OCI-LY1 (cell line): ENCODE measurements around the gene WSCD2.

Experiments
- H2AFZ ChIP-seq: fragments of 200-600 bp; sonication (generic), shearing (Covaris generic); 2 replicates; pipeline ENCODE4 v1.6.0; 2014; ENCODE audit warnings: antibody characterized with exemption, mild to moderate bottlenecking, low read length
- H3F3A ChIP-seq: fragments of 200-600 bp; sonication (generic), shearing (Covaris generic); 2 replicates; pipeline ENCODE4 v1.6.0; 2014; ENCODE audit warnings: mild to moderate bottlenecking, antibody characterized with exemption, low read length, moderate library complexity; ENCODE audit not compliant: insufficient read depth
- H3K27ac ChIP-seq: fragments of 200-600 bp; sonication (generic); 2 replicates; pipeline ENCODE4 v1.5.1; 2014; ENCODE audit warnings: low read length, mixed run types, mild to moderate bottlenecking, low read depth; ENCODE audit not compliant: poor library complexity, severe bottlenecking
- H3K27me3 ChIP-seq: fragments of 200-600 bp; sonication (generic); 2 replicates; pipeline ENCODE4 v1.6.0; 2014; ENCODE audit warnings: antibody characterized with exemption, mild to moderate bottlenecking, low read length, moderate library complexity; ENCODE audit not compliant: insufficient read depth
- H3K36me3 ChIP-seq: fragments of 200-600 bp; sonication (generic); 2 replicates; pipeline ENCODE4 v1.6.1; 2014; ENCODE audit warnings: mild to moderate bottlenecking, antibody characterized with exemption, low read length, moderate library complexity, mixed read lengths; ENCODE audit not compliant: insufficient read depth
- H3K4me1 ChIP-seq: fragments of 200-600 bp; sonication (generic); 2 replicates; pipeline ENCODE4 v1.5.1; 2014; ENCODE audit warnings: mild to moderate bottlenecking, low read length, moderate library complexity; ENCODE audit not compliant: insufficient read depth, severe bottlenecking
- H3K4me2 ChIP-seq: fragments of 200-600 bp; sonication (generic), shearing (Covaris generic); 2 replicates; pipeline ENCODE4 v1.6.1; 2014; ENCODE audit warnings: low read length
- H3K4me3 ChIP-seq: fragments of 200-600 bp; sonication (generic); 2 replicates; pipeline ENCODE4 v1.5.1; 2014; ENCODE audit warnings: low read length, low read depth, mild to moderate bottlenecking, mixed read lengths; ENCODE audit not compliant: poor library complexity, severe bottlenecking
- H3K79me2 ChIP-seq: fragments of 200-600 bp; shearing (Covaris generic); 2 replicates; pipeline ENCODE4 v1.6.1; 2016; ENCODE audit warnings: mixed run types, low read length, mixed read lengths; ENCODE audit not compliant: insufficient read depth
- H3K9ac ChIP-seq: fragments of 200-600 bp; sonication (generic), shearing (Covaris generic); 2 replicates; pipeline ENCODE4 v1.6.1; 2014; ENCODE audit warnings: mild to moderate bottlenecking, low read length, mixed read lengths
- H3K9me2 ChIP-seq: fragments of 200-600 bp; sonication (generic), shearing (Covaris generic); 2 replicates; pipeline ENCODE4 v1.6.1; 2014; ENCODE audit warnings: low read depth, mild to moderate bottlenecking, low read length, mixed read lengths
- H3K9me3 ChIP-seq: fragments of 200-600 bp; shearing (Covaris generic); 2 replicates; pipeline ENCODE4 v1.6.1; 2014; ENCODE audit warnings: low read length, mixed read lengths
- H4K20me1 ChIP-seq: fragments of 200-600 bp; sonication (generic), shearing (Covaris generic); 2 replicates; pipeline ENCODE4 v1.6.0; 2016; ENCODE audit warnings: mild to moderate bottlenecking, low read length; ENCODE audit not compliant: insufficient read depth
- EZH2 ChIP-seq: fragments of 200-600 bp; sonication (generic), shearing (Covaris generic); IDR thresholded peaks from 2 replicates; pipeline ENCODE4 v1.8.0; 2017; ENCODE audit warnings: borderline replicate concordance, mixed run types, mild to moderate bottlenecking, antibody characterized with exemption, low read length, moderate library complexity, mixed read lengths
- TF ChIP-seq, protein P1 (sequence below): fragments of 200-600 bp; sonication (generic), shearing (Covaris generic); IDR thresholded peaks from 2 replicates; pipeline ENCODE4 v1.5.1; 2017; ENCODE audit warnings: mild to moderate bottlenecking, antibody characterized with exemption, low read length, moderate library complexity, mixed read lengths

Gene WSCD2

DNA sequence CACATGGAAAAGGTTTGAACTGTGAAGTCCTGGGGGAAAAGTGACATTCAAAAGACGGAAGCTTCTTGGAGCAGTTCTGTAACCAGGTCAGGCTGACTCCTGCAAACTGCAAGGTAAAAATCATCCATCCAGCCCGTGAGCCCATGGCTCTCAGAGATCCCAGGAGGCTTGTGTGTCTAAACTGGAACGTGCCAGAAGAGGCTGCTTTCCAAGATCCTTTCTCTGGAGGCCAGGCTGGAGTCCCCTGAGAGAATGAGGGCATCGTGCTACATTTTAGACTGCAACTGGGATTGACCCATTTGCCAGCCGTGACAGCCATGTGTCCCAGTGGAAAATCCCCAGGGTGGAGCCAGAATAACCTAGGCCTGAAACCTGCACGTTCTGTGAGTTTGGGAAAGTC is 7.8 kb upstream of the WSCD2 start:
- TF ChIP-seq, protein P1, sequence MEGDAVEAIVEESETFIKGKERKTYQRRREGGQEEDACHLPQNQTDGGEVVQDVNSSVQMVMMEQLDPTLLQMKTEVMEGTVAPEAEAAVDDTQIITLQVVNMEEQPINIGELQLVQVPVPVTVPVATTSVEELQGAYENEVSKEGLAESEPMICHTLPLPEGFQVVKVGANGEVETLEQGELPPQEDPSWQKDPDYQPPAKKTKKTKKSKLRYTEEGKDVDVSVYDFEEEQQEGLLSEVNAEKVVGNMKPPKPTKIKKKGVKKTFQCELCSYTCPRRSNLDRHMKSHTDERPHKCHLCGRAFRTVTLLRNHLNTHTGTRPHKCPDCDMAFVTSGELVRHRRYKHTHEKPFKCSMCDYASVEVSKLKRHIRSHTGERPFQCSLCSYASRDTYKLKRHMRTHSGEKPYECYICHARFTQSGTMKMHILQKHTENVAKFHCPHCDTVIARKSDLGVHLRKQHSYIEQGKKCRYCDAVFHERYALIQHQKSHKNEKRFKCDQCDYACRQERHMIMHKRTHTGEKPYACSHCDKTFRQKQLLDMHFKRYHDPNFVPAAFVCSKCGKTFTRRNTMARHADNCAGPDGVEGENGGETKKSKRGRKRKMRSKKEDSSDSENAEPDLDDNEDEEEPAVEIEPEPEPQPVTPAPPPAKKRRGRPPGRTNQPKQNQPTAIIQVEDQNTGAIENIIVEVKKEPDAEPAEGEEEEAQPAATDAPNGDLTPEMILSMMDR = no peak
- TF ChIP-seq EZH2 = no peak
- Histone ChIP-seq H3K4me3 (no peak overlapping the region), H2AFZ (no peak overlapping the region), H3K36me3 (no peaks in the 10 kb centered on the region), H4K20me1 (no peaks in the 10 kb centered on the region), H3K9ac (no peak overlapping the region), H3K9me2 (no peaks in the 10 kb centered on the region), H3K79me2 (no peaks in the 10 kb centered on the region), H3K27me3 (no peaks in the 10 kb centered on the region), H3K9me3 (no peaks in the 10 kb centered on the region), H3K4me1 (no peaks in the 10 kb centered on the region), H3F3A (no peaks in the 10 kb centered on the region), H3K4me2 (no peak overlapping the region), H3K27ac (no peak overlapping the region)

DNA sequence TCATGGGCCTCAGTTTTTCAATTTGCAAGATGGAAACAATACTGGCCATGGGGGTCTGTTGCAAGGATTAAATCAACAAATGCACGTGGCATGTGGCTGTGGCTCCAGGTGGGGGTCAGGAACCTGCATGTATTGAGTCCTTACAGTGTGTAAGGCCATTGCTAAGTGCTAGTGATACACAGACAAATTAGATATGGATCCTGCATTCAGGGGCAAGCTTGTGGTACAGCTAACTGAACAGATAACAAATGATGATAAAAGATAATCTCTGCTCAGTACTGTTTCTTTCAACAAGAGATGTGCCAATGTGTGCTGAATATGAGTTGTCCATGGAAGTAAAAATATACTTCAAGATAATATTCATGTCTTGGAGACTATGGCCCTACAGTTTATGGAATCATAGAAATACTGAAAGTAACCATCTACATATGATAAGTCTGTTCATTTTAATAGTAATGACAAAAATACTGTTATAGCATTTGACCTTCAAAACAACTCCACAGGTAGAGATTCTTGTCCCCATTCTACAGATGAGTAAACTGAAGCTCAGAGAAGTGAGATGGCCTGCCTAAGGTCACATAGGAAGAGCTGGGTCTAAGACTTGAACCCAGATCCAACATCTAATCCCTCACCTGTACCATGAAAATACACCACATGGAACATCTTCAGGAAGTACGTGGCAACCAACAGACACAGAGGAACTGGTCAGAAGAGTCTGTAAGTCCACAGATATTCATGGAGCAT is 7.2 kb upstream of the WSCD2 start:
- Histone ChIP-seq H3F3A (no peaks in the 10 kb centered on the region), H3K4me2 (no peak overlapping the region), H3K79me2 (no peaks in the 10 kb centered on the region), H3K4me3 (no peak overlapping the region), H3K27me3 (no peaks in the 10 kb centered on the region), H3K36me3 (no peaks in the 10 kb centered on the region), H4K20me1 (no peaks in the 10 kb centered on the region), H3K9me3 (no peaks in the 10 kb centered on the region), H2AFZ (no peak overlapping the region), H3K9ac (no peak overlapping the region), H3K9me2 (no peaks in the 10 kb centered on the region), H3K4me1 (no peaks in the 10 kb centered on the region), H3K27ac (no peak overlapping the region)
- TF ChIP-seq, protein P1 = no peak
- TF ChIP-seq EZH2 = no peak

DNA sequence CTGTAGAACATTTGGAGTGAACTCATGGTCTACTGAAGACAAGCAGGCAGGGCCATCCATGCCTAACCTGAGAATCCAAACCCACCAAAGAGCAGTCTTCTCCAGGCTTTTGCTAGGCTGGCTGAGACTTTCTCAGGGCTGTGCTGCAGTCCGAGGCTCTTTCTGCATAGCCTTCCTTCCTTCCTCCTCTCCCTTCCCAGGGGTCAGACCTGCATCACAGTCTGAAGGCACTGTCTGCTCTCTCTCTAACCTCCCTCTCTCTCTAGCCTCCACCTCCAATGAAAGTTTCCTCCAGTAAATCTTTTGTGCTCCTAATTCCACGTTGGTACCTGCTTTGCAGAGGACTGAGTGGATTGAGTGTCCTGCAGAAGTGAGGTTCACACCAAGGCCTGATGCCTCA is 6.4 kb upstream of the WSCD2 start:
- H3K27me3 ChIP-seq = no peaks in the 10 kb centered on the region
- no peak overlapping the region for H2AFZ ChIP-seq
- H3K9me3 ChIP-seq = no peaks in the 10 kb centered on the region
- no peaks in the 10 kb centered on the region for H3K36me3 ChIP-seq
- no peak overlapping the region for H3K27ac ChIP-seq
- H3K4me3 ChIP-seq = no peak overlapping the region
- no peaks in the 10 kb centered on the region for H3F3A ChIP-seq
- H3K79me2 ChIP-seq = no peaks in the 10 kb centered on the region
- no peaks in the 10 kb centered on the region for H4K20me1 ChIP-seq
- H3K9me2 ChIP-seq = no peaks in the 10 kb centered on the region
- no peaks in the 10 kb centered on the region for H3K4me1 ChIP-seq
- no peak for TF ChIP-seq EZH2
- TF ChIP-seq, protein P1 = no peak
- H3K9ac ChIP-seq = no peak overlapping the region
- no peak overlapping the region for H3K4me2 ChIP-seq
